ENCODE results near the gene SNTG2. TPM values are rescaled to one million over a fixed set of nuclear protein-coding genes. Genes with fewer than 3 reads are reported as not detected.

The SNTG2 gene
- total RNA-seq, 2 experiments from 2014 or later, result 0.52 to 1.1 TPM

DNA sequence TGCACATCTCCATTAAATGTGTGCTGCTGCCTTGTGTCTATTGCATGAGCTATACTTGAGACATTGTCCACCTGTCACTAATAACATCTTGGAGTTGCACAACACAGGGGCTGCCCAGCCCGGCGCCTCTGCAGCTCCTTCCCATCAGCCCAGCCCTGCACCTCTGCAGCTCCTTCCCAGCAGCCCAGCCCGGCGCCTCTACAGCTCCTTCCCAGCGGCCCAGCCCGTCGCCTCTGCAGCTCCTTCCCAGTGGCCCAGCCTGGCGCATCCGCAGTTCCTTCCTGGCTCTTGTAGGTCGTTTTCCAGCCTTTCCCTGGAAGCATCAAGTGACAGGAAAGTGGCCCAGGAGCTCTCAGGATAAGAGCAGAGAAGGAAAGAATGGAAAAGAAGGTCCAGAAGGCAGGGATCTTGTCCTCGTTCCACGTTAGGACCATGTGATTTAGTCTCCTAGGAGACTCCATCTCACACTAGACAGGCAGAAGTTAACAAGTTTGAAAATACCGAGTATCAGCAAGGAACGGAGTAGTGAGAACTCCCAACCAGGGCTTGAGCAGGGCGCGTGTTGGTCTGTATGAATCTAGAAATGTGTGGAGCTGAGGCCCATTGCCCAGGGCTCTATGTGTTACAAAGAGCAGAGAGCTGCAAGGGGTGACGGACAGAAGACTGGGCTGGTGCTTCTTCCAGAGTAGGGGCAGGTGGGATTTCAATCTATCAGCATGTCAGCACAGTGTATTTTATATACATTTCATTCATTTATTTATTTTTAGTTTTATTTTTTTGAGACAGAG is 346.9 kb downstream of the SNTG2 start:
- POLR2A ChIA-PET, result no interaction called here
- CTCF ChIA-PET, result no interaction called here

DNA sequence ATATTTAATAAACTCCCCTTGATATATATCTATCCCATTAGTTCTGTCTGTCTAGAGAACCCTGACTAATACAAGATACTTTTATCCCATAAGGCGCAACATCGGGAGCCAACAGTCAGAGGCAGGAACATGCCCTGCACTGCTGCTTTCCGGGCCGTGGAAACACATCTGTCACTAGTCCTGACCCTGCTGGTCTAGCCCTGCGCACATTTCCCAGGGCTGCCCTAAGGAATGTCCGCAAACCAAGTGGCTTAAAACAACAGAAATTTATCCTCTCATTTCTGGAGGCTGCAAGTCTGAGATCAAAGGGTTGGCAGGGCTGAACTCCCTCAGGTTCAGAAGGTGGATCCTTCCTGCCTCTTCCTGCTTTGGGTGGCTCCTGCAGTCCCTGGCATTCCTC is 348.4 kb downstream of the SNTG2 start:
- CTCF ChIA-PET, result no interaction called here
- POLR2A ChIA-PET, result no interaction called here

DNA sequence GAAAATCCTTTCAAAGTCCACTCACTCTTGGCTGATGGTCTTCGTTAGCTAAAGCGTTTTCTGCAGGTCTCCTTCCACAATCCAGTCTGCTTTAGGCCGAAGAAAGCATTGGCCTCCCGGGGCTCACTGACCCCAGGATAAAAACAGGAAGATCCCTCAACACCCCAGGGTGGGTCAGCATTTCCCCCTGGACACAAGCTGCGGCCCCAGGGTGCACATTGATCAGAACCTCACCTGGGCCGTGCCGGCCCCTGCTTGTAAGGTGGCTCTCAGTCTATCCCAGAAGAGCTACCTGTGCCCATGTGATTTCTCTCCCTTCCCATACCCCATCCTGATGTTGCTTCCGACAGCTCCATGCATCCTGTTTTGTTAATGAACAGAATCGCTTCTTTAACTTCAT is 349.6 kb downstream of the SNTG2 start:
- ChIA-PET CTCF (no interaction called here), POLR2A (no interaction called here)

GRCh38 chr2:1301056-1301455 is 350.4 kb downstream of the SNTG2 start:
- CTCF ChIA-PET, result no interaction called here

GRCh38 chr2:1305342-1306013 is 354.8 kb downstream of the SNTG2 start:
- ChIA-PET POLR2A (no interaction called here), CTCF (no interaction called here)

More at GRCh38 chr2:1301056-1301455, 350.4 kb downstream of the SNTG2 start:
- POLR2A ChIA-PET, result no interaction called here

DNA sequence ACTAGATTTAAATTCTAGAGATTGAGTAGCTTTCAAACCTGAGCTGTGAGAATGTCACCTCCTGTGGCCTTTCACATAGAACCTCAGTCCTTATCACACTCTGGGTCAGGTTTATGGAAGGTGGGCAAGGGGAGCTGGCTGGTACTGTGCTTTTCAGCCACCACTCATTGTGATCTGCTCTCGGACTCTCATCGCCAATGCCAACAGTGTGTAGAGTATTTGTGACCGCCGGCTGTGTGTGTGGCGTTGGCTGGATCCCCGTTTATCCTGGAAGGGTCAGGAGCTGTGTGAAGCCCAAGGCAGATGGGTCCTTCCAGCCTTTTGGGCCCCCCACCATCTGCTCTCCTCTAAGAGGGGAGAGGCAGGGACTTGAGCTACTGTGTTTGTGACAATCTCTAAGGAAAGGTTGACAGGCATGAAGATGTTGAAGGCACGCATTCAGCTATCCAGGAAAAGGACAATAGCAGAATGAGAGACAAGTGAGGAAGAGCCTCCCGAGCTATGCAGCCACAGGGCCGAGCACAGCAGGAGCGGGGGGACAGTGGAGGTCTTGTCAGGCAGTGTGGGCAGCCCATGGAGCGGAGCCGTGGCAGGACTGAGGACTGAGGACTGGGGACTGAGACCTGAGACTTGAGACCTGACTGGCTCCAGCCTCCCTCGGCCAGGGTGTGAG is 355.5 kb downstream of the SNTG2 start:
- ChIA-PET CTCF (no interaction called here), POLR2A (no interaction called here)

GRCh38 chr2:1306687-1307516 is 356.3 kb downstream of the SNTG2 start:
- POLR2A ChIA-PET, result no interaction called here
- CTCF ChIA-PET, result no interaction called here

- CTCF ChIA-PET, result no interaction called here
- POLR2A ChIA-PET, result no interaction called here
Measured at GRCh38 chr2:1307670-1308069, 357.0 kb downstream of the SNTG2 start.

- ChIA-PET POLR2A (no interaction called here), CTCF (no interaction called here)
Measured at GRCh38 chr2:1308678-1309077, 358.0 kb downstream of the SNTG2 start.

GRCh38 chr2:1309507-1309906 is 358.9 kb downstream of the SNTG2 start:
- POLR2A ChIA-PET, result no interaction called here
- CTCF ChIA-PET, result no interaction called here

DNA sequence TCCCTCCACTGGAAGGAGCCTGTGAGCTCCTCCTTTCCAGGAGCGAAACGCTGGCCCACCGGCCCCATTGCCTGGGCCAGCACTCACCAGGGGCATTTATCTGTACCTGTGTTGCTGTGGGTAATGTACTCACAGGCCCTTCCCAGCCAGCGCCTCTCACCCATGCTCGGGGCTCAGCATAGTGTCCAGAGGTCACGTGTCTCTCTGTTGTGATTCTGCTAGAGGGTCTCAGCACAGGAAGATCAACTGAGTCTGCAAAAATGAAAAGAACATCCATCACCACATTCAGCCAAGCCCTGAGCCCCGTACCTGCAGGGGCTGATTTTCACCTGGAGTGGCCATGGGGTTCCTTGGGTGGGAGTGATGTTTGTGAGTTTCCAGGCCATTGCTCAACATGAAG is 359.6 kb downstream of the SNTG2 start:
- ChIA-PET POLR2A (no interaction called here), CTCF (no interaction called here)

DNA sequence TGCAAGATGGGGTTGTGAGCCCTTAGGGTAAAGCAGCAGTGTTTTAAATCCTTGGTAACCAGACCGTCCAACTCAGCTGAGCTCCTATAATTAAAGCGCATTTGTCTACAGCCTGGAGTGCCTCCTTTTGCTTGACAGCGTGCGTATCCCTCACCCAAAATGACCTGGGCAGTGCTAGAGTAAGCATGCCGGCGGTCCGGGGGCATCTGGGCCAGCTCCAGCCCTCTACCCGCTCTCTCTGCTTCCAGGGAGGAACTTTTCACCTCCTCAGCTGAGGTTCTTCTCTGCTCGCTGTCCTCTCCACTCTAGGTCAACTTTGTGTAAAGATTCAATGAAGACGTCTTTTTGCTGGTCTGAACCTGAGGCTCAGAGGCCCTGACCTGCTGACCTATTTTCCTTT is 360.2 kb downstream of the SNTG2 start:
- POLR2A ChIA-PET, result no interaction called here
- CTCF ChIA-PET, result no interaction called here

- ChIA-PET CTCF (no interaction called here), POLR2A (no interaction called here)
Measured at GRCh38 chr2:1313240-1313924, 362.7 kb downstream of the SNTG2 start.

DNA sequence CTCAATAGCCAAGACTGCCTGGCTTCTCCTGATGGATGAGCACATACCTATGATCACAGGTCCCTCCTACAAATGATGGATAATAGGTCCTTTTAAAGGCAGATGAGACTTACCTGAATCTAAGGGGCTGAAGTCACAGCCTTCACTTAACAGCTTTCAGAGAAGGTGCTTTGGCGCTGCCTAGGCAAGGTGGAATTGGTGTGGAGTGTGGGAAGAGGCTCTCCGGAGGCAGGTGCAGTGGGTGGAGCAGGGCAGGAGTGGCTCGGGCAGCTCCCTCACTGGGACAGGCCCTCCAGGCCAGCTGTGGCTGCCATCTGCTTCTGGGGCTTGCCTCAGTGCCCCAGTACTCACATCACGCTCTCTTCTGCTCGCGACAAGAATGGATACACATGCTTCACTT is 363.6 kb downstream of the SNTG2 start:
- CTCF ChIA-PET, result no interaction called here
- POLR2A ChIA-PET, result no interaction called here

DNA sequence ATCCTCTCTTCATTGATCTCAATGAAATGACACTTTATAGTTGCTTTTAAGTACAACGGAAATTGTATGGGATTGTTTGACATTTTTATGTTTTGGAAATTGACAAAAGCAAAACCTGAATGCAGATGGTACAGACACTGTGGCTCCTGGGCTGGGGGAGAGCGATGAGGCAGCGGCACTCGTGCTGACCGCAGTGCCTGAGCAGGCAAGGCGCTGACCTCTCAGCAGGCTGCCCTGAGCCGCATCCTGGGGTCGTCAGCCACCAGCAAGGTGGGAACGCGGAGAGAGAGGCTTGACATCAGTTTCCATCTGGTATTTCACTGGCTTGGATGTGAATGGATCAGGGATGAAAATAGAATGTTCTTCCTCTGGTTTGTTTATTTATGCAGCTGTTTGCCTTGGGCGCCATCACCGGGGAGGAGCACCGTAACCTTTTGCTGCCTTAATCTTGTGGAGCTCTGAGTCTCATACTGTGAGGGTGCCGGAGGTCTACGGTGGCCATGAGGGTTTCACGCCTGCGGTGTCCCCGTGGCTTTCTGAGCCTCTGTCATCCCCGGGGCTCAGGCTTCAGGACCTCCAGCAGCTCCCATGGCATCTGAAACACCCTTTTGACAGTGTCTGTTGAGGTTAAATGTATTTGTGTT is 367.8 kb downstream of the SNTG2 start:
- CTCF ChIA-PET, result no interaction called here
- POLR2A ChIA-PET, result no interaction called here

- POLR2A ChIA-PET, result no interaction called here
- CTCF ChIA-PET, result no interaction called here
Measured at GRCh38 chr2:1319393-1319792, 368.7 kb downstream of the SNTG2 start.

DNA sequence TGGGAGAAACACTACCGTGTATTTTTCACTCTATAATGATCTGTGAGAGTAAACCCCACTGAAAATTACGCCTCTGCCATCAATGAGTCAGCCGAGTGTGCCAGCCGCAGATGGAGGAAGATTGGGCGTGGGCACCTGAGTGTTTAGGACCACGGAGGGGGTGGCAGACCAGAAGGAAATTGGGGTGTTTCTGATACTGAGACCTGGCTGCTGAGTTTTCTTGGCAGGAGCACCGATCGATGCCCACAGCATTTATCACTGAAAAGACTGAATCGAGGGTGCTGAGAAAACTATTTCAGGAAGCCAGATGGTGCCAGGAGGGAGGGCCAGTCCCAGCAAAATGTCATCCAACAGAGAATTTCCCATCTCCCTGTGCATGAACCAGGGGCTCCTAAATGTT is 370.7 kb downstream of the SNTG2 start:
- ChIA-PET POLR2A (no interaction called here), CTCF (no interaction called here)

DNA sequence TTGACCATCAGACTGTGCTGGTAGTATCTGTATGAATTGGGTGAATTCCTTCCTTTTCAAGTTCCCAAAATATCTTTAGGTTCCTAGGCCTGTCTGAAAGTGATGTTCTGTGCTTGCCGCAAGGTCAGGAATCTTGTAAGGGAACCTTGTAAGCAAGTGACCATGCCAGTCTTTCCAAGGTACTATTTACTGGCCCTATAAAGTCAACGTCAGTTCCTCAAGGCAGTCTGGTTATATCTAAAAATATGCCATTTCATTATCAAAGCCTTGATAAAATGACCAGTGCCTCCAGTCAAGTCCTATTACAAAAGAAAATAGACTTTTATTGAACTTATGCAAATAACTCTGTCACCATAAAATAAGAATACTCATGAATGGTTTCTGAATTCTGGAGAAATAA is 374.2 kb downstream of the SNTG2 start:
- ChIA-PET CTCF (no interaction called here), POLR2A (no interaction called here)

- ChIA-PET CTCF (no interaction called here), POLR2A (no interaction called here)
Measured at GRCh38 chr2:1328684-1329083, 378.0 kb downstream of the SNTG2 start.

All from activated CD8-positive, alpha-beta memory T cell treated with anti-CD3 and anti-CD28 coated beads for 36 hours (primary cell).